Middle frontal gyrus (tissue), 1 donor: ENCODE measurements around the gene PICALM.
A peak's percentile ranks its signal among the peaks of the same experiment; 100 is the strongest.
"Not testable (repeated sequence)": the region's sequence is repeated elsewhere in the genome, so short reads cannot be mapped to it uniquely, and the experiment has no call there.

ENCODE experiments used
- DNase-seq: peaks from one replicate; pipeline ENCODE4 v3.0.0-alpha.2; 2015; ENCODE audit warnings: low spot score; ENCODE audit errors: extremely low spot score

Gene PICALM

DNA sequence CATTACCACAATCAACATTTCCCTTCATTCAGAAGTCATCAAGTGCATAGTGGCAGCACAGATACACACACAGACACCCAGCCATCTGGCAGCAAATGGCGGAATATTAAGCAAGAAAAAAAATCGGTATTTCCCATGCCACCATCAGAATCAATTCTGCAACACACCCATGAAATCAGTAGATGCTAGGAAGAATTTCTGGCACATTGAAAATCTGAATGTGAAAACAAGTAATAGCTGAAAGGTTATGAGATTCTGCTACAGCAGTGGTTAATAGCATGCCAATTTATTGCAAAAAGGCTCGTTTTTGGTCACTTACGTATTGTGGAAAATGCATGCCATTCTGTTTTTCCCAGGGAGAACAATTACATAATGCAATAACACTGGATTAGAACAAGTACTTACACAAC is 91.1 kb downstream of the PICALM start:
- peak; percentile 31 for DNase-seq

- DNase-seq = no peak
These were observed 92.4 kb downstream of the PICALM start for GRCh38 chr11:85976525-85976924.

DNA sequence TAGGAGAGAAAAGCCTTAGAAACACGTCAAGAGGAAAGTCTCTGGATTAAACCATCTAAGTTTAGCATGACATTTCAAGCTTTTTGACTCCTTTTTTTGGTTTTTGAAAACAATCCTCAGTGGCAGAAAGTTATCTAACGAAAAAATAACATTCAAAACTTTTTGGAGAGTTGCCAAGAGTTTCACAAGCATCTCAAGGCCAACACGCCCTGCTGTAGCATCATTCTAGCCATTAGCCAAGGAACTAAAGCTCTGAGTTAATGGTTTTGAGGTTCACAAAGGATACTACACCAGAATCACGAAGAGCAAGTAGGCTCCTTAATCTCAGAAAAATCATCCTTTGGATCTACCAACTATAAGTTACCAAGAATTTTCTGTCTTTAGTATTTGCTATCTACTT is 94.8 kb downstream of the PICALM start:
- no peak for DNase-seq

GRCh38 chr11:85970593-85970992 is 98.3 kb downstream of the PICALM start:
- no peak for DNase-seq

- no peak for DNase-seq
These were observed 101.4 kb downstream of the PICALM start for GRCh38 chr11:85967457-85967856.

- DNase-seq = no peak
These were observed 103.7 kb downstream of the PICALM start for GRCh38 chr11:85965202-85965601.

- DNase-seq = no peak
These were observed 106.9 kb downstream of the PICALM start for GRCh38 chr11:85961930-85962363.

GRCh38 chr11:85961130-85961529 is 107.8 kb downstream of the PICALM start:
- no peak for DNase-seq

DNA sequence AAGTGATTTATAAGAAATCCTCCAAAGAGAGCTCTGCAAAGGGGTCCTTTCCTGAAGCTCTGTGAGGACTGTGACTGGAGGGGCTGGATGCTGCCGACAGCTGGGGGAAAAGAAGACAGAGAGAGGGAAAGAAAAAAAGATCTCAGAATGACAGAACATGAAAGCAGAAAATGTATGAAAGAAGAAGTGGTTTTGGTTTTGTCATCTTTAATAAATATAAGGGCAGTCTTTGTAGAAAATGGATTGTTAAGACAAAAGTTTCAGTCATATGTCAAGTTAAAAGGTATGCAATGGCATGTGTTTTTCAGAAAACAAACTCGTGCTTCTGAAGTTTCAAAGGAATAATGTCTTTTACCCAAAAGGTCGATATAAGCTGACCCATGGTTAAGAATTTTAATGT is 108.2 kb downstream of the PICALM start:
- no peak for DNase-seq

- DNase-seq = no peak
These were observed 113.4 kb downstream of the PICALM start for GRCh38 chr11:85955531-85955930.

- DNase-seq = no peak
These were observed 115.3 kb downstream of the PICALM start for GRCh38 chr11:85953491-85954143.

DNA sequence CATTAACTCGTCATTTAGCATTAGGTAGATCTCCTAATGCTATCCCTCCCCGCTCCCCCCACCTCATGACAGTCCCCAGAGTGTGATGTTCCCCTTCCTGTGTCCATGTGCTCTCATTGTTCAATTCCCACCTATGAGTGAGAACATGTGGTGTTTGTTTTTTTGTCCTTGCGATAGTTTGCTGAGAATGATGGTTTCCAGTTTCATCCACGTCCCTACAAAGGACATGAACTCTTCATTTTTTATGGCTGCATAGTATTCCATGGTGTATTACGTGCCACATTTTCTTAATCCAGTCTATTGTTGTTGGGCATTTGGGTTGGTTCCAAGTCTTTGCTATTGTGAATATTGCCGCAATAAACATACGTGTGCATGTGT is 116.8 kb downstream of the PICALM start:
- not testable (repeated sequence) for DNase-seq

DNA sequence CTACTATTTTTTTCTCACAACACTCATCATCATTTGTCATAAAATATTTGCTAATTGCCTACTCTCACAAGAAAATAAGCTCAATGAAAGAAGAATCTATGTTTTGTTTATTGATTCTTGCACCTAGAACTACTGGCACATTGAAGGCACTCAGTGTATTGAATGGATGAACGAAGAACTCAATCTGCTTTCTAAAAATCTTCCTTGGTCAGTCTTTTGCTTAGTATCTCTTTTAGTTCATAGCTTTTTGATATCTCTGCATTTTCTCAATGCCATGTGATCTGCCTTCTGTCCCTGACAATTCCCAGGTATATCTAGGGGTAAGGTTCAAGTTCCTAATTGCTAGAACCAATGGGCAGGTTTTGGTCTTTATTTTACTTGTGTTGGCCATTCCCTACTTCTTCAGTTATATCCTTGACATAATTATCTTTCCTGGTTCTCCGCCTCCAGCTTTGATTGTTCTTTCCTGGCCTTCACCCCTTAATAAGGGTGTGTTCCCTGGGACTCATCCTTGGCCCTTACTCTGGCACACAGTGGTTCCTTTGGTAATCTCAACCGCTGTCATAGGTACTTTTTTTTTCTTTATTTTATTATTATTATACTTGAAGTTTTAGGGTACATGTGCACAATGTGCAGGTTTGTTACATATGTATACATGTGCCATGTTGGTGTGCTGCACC is 117.3 kb downstream of the PICALM start:
- DNase-seq = no peak

GRCh38 chr11:85951049-85951405 is 117.9 kb downstream of the PICALM start:
- DNase-seq = no peak

- DNase-seq = no peak
These were observed 118.4 kb downstream of the PICALM start for GRCh38 chr11:85950317-85951048.

DNA sequence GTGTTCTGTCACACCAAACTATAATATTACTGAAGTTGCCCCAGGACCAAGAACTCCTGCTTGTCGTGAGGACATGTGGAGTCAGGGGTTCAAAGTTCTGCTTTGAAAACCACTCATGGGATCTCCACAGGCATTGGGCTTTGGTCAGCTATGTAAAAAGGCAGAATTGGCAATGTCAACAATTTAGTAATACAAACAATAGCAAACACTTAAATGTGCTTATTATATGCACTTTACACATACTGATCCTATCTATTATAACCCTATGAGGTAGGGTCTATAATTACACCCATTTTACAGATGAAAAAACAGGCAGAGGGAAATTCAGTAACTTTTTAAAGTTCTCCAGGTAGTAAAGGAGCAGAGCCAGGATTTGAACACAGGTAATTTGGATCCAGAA is 119.1 kb downstream of the PICALM start:
- no peak for DNase-seq

- DNase-seq = no peak
These were observed 120.0 kb downstream of the PICALM start for GRCh38 chr11:85948884-85949283.

DNA sequence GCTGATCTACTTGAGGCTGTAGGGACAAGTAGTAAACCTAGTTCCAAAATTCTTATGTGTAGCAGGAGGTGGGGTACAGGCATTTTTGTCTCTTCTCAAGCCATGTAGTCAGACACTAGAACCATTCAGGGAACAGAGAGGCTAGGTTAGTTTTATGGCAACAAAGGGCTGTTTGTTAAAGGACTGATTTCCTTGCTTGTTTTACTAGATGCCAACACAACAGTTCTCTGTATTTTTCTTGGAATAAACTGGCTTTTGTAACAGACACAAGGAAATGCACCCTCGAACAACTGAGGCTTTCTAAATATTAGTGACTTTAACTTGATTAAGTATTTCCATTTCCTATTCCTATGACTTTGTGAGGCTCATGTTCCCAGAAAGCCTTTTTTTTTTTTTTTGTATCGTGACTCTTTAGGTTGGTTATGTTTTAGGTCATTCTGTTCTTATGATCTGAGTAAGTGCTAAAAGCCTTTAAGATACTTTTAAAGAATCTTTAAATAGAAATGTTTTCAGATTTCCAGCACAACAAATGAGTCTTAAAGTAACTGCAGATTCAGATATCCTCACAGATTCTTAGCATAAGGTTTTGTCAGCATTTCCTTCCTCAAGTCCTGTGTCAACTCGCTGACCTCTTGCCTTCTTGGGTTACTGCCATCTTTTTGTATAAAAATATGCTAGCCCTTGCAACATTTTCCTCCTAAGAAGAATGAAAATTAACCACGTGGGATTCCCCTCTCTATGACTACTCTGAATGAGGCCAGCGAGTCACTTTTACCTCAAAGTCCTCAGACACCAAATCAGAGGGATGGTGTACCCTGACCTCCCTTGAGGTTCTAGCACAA is 121.2 kb downstream of the PICALM start:
- peak; percentile 33 for DNase-seq

GRCh38 chr11:85946221-85946620 is 122.7 kb downstream of the PICALM start:
- DNase-seq = peak; percentile 7

DNA sequence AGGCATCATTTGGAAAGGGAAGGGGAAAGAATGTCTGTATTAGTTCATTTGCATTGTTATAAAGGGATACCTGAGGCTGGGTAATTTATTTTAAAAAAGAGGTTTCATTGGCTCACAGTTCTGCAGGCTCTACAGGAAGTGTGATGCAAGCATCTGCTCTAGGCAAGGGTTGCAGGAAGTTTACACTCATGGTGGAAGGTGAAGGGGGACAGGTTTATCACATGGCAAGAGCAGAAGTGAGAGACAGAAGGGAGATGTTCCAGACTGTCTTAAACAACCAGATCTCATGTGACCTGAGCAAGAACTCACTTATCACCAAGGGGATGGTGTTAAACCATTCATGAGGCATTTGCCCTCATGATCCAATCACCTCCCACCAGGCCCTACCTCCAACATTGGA is 123.1 kb downstream of the PICALM start:
- DNase-seq = no peak

DNA sequence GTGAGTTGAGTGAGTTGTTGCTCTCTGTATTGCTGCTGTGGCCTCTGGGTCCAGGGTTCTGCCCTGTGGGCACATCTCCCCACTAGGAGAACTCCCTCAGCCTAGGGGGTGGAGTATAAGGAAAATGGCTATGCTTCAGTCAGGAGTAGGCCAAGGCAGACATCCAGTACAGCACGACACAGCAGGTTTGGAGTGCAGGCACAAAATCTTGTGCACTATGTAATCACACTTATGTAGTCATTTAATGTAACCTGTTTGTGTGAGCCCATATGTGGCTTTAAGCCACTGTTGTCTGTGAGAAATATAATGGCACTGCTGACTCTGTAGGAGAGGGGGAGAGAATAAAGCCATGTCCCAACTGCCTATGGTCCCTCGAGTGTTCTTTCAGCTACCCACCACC is 123.6 kb downstream of the PICALM start:
- no peak for DNase-seq
